ENCODE results near the gene NEK7.

DNA sequence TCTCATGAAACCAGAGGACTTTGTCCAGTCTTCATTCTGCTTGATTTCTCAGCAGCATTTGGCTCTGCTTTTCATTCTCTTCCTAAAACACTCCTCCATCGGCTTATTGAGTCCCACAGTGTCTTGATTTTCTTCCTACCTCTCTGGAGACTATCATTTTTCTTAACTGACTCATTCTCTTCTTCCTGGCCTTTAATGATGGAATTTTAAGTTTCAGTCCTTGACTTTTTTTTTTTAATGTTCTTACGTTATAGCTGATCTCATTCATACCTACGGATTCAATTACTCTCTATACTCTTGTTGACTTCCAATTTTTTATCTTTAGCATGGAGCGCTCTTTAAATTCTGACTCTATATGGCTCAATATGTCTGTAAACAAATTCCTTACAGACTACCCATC is 111.1 kb downstream of the NEK7 start:
- TF ChIP-seq, protein P1, sequence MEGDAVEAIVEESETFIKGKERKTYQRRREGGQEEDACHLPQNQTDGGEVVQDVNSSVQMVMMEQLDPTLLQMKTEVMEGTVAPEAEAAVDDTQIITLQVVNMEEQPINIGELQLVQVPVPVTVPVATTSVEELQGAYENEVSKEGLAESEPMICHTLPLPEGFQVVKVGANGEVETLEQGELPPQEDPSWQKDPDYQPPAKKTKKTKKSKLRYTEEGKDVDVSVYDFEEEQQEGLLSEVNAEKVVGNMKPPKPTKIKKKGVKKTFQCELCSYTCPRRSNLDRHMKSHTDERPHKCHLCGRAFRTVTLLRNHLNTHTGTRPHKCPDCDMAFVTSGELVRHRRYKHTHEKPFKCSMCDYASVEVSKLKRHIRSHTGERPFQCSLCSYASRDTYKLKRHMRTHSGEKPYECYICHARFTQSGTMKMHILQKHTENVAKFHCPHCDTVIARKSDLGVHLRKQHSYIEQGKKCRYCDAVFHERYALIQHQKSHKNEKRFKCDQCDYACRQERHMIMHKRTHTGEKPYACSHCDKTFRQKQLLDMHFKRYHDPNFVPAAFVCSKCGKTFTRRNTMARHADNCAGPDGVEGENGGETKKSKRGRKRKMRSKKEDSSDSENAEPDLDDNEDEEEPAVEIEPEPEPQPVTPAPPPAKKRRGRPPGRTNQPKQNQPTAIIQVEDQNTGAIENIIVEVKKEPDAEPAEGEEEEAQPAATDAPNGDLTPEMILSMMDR (IDR thresholded peaks at IDR 0.05; ENCODE audit: low read length) = no peak
- TF ChIP-seq EZH2 (IDR thresholded peaks at IDR 0.05; ENCODE audit: borderline replicate concordance, low read length) = no peak

Measured in OCI-LY1 (cell line).